GM13977 (cell line): ENCODE data around the gene LCE1A.

Experiments
- DNase-seq: peaks from one replicate; pipeline ENCODE4 v3.0.0; 2012; ENCODE audit warnings: low spot score
- CTCF ChIP-seq: IDR thresholded peaks from 2 replicates; pipeline ENCODE4 v1.5.1; 2012; ENCODE audit warnings: mild to moderate bottlenecking, control low read depth; ENCODE audit not compliant: insufficient read depth; ENCODE audit errors: extremely low read depth, missing control alignments
- in situ Hi-C: fragments of 300-500 bp; cut with MboI; formaldehyde crosslinking; loops from one replicate; pipeline ENCODE4 v1.12.0; 2022; ENCODE audit warnings: low sequenced_read_pairs, low pct_unique_long_range_greater_than_20kb, mixed read lengths, inconsistent platforms; ENCODE audit not compliant: unreplicated experiment

The LCE1A gene

GRCh38 chr1:152836870-152837269 is 9.6 kb downstream of the LCE1A start:
- TF ChIP-seq CTCF: no peak

GRCh38 chr1:152842556-152842955 is 15.3 kb downstream of the LCE1A start, which contains the start of gene LCE6A:
Gene LCE6A, plus strand, starts transcription at chr1:152842856. Its CDS starts 665 bp downstream, at chr1:152843521.
- no peak for TF ChIP-seq CTCF
- in situ Hi-C loops: no loop called here
- no peak for DNase-seq

More at GRCh38 chr1:152836870-152837269, 9.6 kb downstream of the LCE1A start:
- no peak for DNase-seq
- in situ Hi-C loops: no loop called here

- DNase-seq: no peak
- TF ChIP-seq CTCF: no peak
- in situ Hi-C loops: no loop called here
These were observed 28.4 kb downstream of the LCE1A start for GRCh38 chr1:152855661-152856060.

- no peak for DNase-seq
- TF ChIP-seq CTCF: no peak
- in situ Hi-C loops: no loop called here
These were observed 30.8 kb downstream of the LCE1A start for GRCh38 chr1:152858062-152858461.

- in situ Hi-C loops: no loop called here
- no peak for DNase-seq
These were observed 32.4 kb downstream of the LCE1A start, which contains the start of gene LCE7A for GRCh38 chr1:152859696-152860095. Gene LCE7A, plus strand, starts transcription at chr1:152859996. Its CDS starts 702 bp downstream, at chr1:152860698.

GRCh38 chr1:152860129-152860528 is 32.9 kb downstream of the LCE1A start:
- in situ Hi-C loops: no loop called here
- TF ChIP-seq CTCF: no peak
- DNase-seq: no peak

More at GRCh38 chr1:152859696-152860095, 32.4 kb downstream of the LCE1A start, which contains the start of gene LCE7A:
- TF ChIP-seq CTCF: no peak

- in situ Hi-C loops: no loop called here
- no peak for DNase-seq
- TF ChIP-seq CTCF: no peak
These were observed 34.1 kb downstream of the LCE1A start for GRCh38 chr1:152861374-152861773.
